H9 (cell line): ENCODE data around the gene TRPV5. TPM values are rescaled to one million over a fixed set of nuclear protein-coding genes. Genes with fewer than 3 reads are reported as not detected.

Experiments
- DNase-seq: peaks from one replicate; pipeline ENCODE4 v3.0.0-alpha.2; 2017
- H2AFZ ChIP-seq: one replicate; pipeline ENCODE4 v1.6.1; 2013; ENCODE audit warnings: mild to moderate bottlenecking, low read length, control low read depth, moderate library complexity
- H2AK5ac ChIP-seq: 2 replicates; pipeline ENCODE4 v1.6.1; 2013; ENCODE audit warnings: low read length, control low read depth, mixed read lengths; ENCODE audit not compliant: insufficient read length
- H2BK120ac ChIP-seq: one replicate; pipeline ENCODE4 v1.6.1; 2013; ENCODE audit warnings: low read depth, mild to moderate bottlenecking, low read length, control low read depth, inconsistent platforms; ENCODE audit not compliant: poor library complexity, severe bottlenecking
- H2BK12ac ChIP-seq: 2 replicates; pipeline ENCODE4 v1.6.1; 2013; ENCODE audit warnings: low read length, control low read depth, mixed read lengths, low read depth; ENCODE audit not compliant: insufficient read length
- H2BK15ac ChIP-seq: 2 replicates; pipeline ENCODE4 v1.6.1; 2013; ENCODE audit warnings: low read depth, low read length, control low read depth
- H2BK20ac ChIP-seq: one replicate; pipeline ENCODE4 v1.6.1; 2013; ENCODE audit warnings: low read depth, mild to moderate bottlenecking, low read length, control low read depth, inconsistent platforms; ENCODE audit not compliant: poor library complexity, severe bottlenecking
- H2BK5ac ChIP-seq: 2 replicates; pipeline ENCODE4 v1.6.1; 2013; ENCODE audit warnings: low read length, control low read depth, mixed read lengths; ENCODE audit not compliant: insufficient read length
- H3K14ac ChIP-seq: 2 replicates; pipeline ENCODE4 v1.6.1; 2013; ENCODE audit warnings: low read length, control low read depth; ENCODE audit not compliant: insufficient read depth
- H3K18ac ChIP-seq: 2 replicates; pipeline ENCODE4 v1.6.1; 2013; ENCODE audit warnings: low read depth, mild to moderate bottlenecking, mixed read lengths, low read length, control low read depth; ENCODE audit not compliant: insufficient read length
- H3K23ac ChIP-seq: 2 replicates; pipeline ENCODE4 v1.6.1; 2013; ENCODE audit warnings: low read length, control low read depth, mixed read lengths, low read depth; ENCODE audit not compliant: insufficient read length
- H3K23me2 ChIP-seq: 2 replicates; pipeline ENCODE4 v1.6.1; 2013; ENCODE audit warnings: low read depth, mild to moderate bottlenecking, mixed read lengths, low read length, control low read depth; ENCODE audit not compliant: insufficient read length, poor library complexity, severe bottlenecking
- H3K27ac ChIP-seq: 2 replicates; pipeline ENCODE4 v1.5.1; 2013; ENCODE audit warnings: low read length, control low read depth, mixed read lengths, low read depth; ENCODE audit not compliant: insufficient read length
- H3K27me3 ChIP-seq: 2 replicates; pipeline ENCODE4 v1.6.1; 2013; ENCODE audit warnings: low read length, control low read depth, inconsistent platforms; ENCODE audit not compliant: insufficient read depth
- H3K4ac ChIP-seq: 2 replicates; pipeline ENCODE4 v1.6.1; 2013; ENCODE audit warnings: low read depth, mild to moderate bottlenecking, control low read depth, inconsistent platforms, low read length, moderate library complexity
- H3K4me1 ChIP-seq: 2 replicates; pipeline ENCODE4 v1.6.1; 2013; ENCODE audit warnings: low read length, control low read depth, inconsistent platforms; ENCODE audit not compliant: insufficient read depth
- H3K4me2 ChIP-seq: 2 replicates; pipeline ENCODE4 v1.6.1; 2013; ENCODE audit warnings: low read length, control low read depth, mixed read lengths; ENCODE audit not compliant: insufficient read length, insufficient read depth
- H3K56ac ChIP-seq: 2 replicates; pipeline ENCODE4 v1.6.1; 2013; ENCODE audit warnings: low read depth, mild to moderate bottlenecking, mixed read lengths, low read length, control low read depth; ENCODE audit not compliant: insufficient read length
- H3K79me1 ChIP-seq: 2 replicates; pipeline ENCODE4 v1.6.1; 2013; ENCODE audit warnings: low read depth, mild to moderate bottlenecking, moderate library complexity, low read length, control low read depth, inconsistent platforms; ENCODE audit not compliant: insufficient read depth, poor library complexity, severe bottlenecking
- H3K79me2 ChIP-seq: 2 replicates; pipeline ENCODE4 v1.6.1; 2013; ENCODE audit warnings: low read length, control low read depth, inconsistent platforms; ENCODE audit not compliant: insufficient read depth
- H3K9ac ChIP-seq: 2 replicates; pipeline ENCODE4 v1.6.1; 2013; ENCODE audit warnings: low read length, control low read depth, mixed read lengths; ENCODE audit not compliant: insufficient read length; ENCODE audit errors: extremely low read depth
- H3K9me3 ChIP-seq: one replicate; pipeline ENCODE4 v1.6.1; 2013; ENCODE audit warnings: low read depth, low read length, inconsistent platforms; ENCODE audit not compliant: control insufficient read depth
- H3T11ph ChIP-seq: one replicate; pipeline ENCODE4 v1.6.1; 2013; ENCODE audit warnings: mild to moderate bottlenecking, low read length, control low read depth, inconsistent platforms
- H4K20me1 ChIP-seq: one replicate; pipeline ENCODE4 v1.6.1; 2013; ENCODE audit not compliant: control insufficient read depth, insufficient read length, insufficient read depth
- H4K5ac ChIP-seq: 2 replicates; pipeline ENCODE4 v1.6.1; 2013; ENCODE audit warnings: low read depth, mild to moderate bottlenecking, mixed read lengths, low read length, control low read depth; ENCODE audit not compliant: insufficient read length
- H4K8ac ChIP-seq: replicated peaks from 2 replicates; pipeline ENCODE4 v1.6.1; 2013; ENCODE audit warnings: low read length, control low read depth, mixed read lengths, low read depth; ENCODE audit not compliant: insufficient read length
- H4K91ac ChIP-seq: 2 replicates; pipeline ENCODE4 v1.6.1; 2013; ENCODE audit warnings: low read depth, mild to moderate bottlenecking, moderate library complexity, mixed read lengths, low read length, control low read depth; ENCODE audit not compliant: insufficient read length
- H3K27ac Mint-ChIP-seq, 3 experiments: 2 replicates in 2 of 3; 3 replicates in 1 of 3; pipeline ENCODE4 v1.8.0; 2020 to 2021; ENCODE audit warnings: mixed read lengths in 3 of 3, mild to moderate bottlenecking in 1 of 3, moderate library complexity in 1 of 3
- H3K27me3 Mint-ChIP-seq: 2 replicates; pipeline ENCODE4 v1.8.0; 2021; ENCODE audit warnings: low read depth, mild to moderate bottlenecking, moderate library complexity, mixed read lengths
- H3K36me3 Mint-ChIP-seq, 3 experiments: 2 replicates in 2 of 3; 3 replicates in 1 of 3; pipeline ENCODE4 v1.8.0; 2020 to 2021; ENCODE audit warnings: low read depth in 3 of 3, mixed read lengths in 3 of 3; ENCODE audit not compliant: insufficient read depth in 1 of 3
- H3K4me1 Mint-ChIP-seq, 2 experiments: 2 replicates each; pipeline ENCODE4 v1.8.0; 2020; ENCODE audit warnings: mixed read lengths in 2 of 2
- H3K4me3 Mint-ChIP-seq, 2 experiments: 2 replicates in 1 of 2; 3 replicates in 1 of 2; pipeline ENCODE4 v1.8.0; 2020 to 2021; ENCODE audit warnings: mild to moderate bottlenecking in 2 of 2, mixed read lengths in 2 of 2, moderate library complexity in 1 of 2
- H3K9me3 Mint-ChIP-seq, 2 experiments: 2 replicates in 1 of 2; 3 replicates in 1 of 2; pipeline ENCODE4 v1.8.0; 2020; ENCODE audit warnings: mild to moderate bottlenecking in 2 of 2, mixed read lengths in 2 of 2, moderate library complexity in 1 of 2
- CTCF ChIP-seq: fragments of 200-600 bp; sonication (generic); conservative IDR thresholded peaks from 3 replicates; pipeline ENCODE4 v1.8.0; 2021; ENCODE audit warnings: antibody characterized with exemption, mild to moderate bottlenecking
- total RNA-seq: library from RNA; stranded (reverse); gene quantifications from 2 replicates; pipeline ENCODE4 v1.2.1, GENCODE V29; 2021

The TRPV5 gene
- total RNA-seq, 1 experiment from 2014 or later, result not detected

GRCh38 chr7:142904128-142904527 lies 29.4 kb downstream of the TRPV5 start:
- Histone ChIP-seq H2BK120ac (no peak overlapping the region), H2BK15ac (no peak overlapping the region), H2BK5ac (no peak overlapping the region), H2AFZ (no peak overlapping the region), H3K4me2 (no peak overlapping the region), H3K56ac (no peak overlapping the region), H3K4me1 (no peaks in the 10 kb centered on the region), H4K5ac (no peak overlapping the region), H3K79me1 (no peaks in the 10 kb centered on the region), H3K9me3 (peaks cover 11% of the 10 kb centered on the region), H2BK12ac (no peak overlapping the region), H4K8ac (no peak overlapping the region), H3K18ac (no peak overlapping the region), H3T11ph (no peak overlapping the region), H3K23me2 (no peaks in the 10 kb centered on the region), H3K4ac (no peak overlapping the region), H3K23ac (no peak overlapping the region), H2AK5ac (no peak overlapping the region), H3K9ac (no peak overlapping the region), H3K27me3 (no peaks in the 10 kb centered on the region; the same call in 1 of the 2 replicates), H3K14ac (no peak overlapping the region), H2BK20ac (no peak overlapping the region), H4K91ac (no peak overlapping the region), H4K20me1 (no peaks in the 10 kb centered on the region), H3K79me2 (no peaks in the 10 kb centered on the region), H3K27ac (no peak overlapping the region)
- peaks cover 30 to 35% of the 10 kb centered on the region in 2 experiments for H3K9me3 Mint-ChIP-seq
- H3K27me3 Mint-ChIP-seq, result peaks cover 11% of the 10 kb centered on the region
- no peak for DNase-seq
- no peak overlapping the region for H3K4me3 Mint-ChIP-seq
- no peak overlapping the region for H3K27ac Mint-ChIP-seq
- peaks cover 13 to 14% of the 10 kb centered on the region in 2 experiments for H3K4me1 Mint-ChIP-seq
- TF ChIP-seq CTCF, result no peak
- H3K36me3 Mint-ChIP-seq, result peaks cover 3 to 25% (median 7%) of the 10 kb centered on the region in 3 experiments; a peak in 6 of 7 replicates
